HG03439 (cell line): ENCODE data around the gene CDK4.
A peak's percentile ranks its signal among the peaks of the same experiment; 100 is the strongest.

Experiments
- ATAC-seq: cut with Tn5 transposase; IDR thresholded peaks from one replicate; pipeline ENCODE4 v1.9.1; 2021; ENCODE audit warnings: mild to moderate bottlenecking, moderate library complexity; ENCODE audit not compliant: unreplicated experiment

Gene CDK4

DNA sequence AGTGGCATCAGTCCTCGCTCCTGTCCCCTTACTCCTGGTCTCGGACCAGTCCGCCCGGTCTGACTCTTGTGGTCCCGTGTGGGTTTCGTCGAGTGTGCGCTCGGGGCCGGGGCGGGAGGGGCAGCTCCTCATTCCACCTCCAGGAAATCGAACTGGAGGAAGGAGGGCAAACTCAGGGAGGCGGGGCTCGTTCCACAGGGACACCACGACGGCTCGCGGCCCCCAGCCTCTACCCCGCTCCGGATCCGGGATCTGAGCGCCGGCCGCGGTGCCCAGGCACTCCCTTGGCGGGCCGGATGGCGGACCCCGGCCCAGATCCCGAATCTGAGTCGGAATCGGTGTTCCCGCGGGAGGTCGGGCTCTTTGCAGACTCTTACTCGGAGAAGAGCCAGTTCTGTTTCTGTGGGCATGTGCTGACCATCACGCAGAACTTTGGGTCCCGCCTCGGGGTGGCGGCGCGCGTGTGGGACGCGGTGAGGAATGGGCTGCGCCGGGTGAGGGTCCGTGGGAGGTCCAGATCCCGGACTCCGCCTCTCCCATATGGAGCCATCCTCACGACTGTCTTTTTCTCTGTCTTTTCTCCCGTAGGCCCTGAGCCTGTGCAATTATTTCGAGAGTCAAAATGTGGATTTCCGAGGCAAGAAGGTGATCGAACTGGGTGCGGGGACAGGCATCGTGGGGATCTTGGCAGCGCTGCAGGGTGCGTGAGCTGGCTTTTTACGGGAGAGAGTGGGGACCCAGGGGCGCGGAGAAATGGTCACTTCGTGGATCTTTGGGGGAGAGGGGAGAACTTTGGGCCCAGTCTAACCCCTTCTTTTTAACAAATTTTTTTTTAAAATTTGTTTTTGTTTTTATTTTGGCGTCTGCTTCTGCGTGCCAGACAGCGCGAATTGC is 20.6 kb upstream of the CDK4 start, which contains the start of gene EEF1AKMT3:
Gene EEF1AKMT3, plus strand, starts transcription at position 186 of the 894 bp plus-strand sequence. Its CDS starts 111 bp downstream, at position 297.
- peak; percentile 27 for ATAC-seq

- peak; percentile 82 for ATAC-seq
These were observed 19.8 kb upstream of the CDK4 start, which contains the start of gene METTL1 for GRCh38 chr12:57771873-57772428. TSS of gene METTL1 (minus strand) at chr12:57772105. CDS start at chr12:57772083, 22 bp downstream.

- ATAC-seq = peak; percentile 70
These were observed 19.2 kb upstream of the CDK4 start for GRCh38 chr12:57771236-57771872.

DNA sequence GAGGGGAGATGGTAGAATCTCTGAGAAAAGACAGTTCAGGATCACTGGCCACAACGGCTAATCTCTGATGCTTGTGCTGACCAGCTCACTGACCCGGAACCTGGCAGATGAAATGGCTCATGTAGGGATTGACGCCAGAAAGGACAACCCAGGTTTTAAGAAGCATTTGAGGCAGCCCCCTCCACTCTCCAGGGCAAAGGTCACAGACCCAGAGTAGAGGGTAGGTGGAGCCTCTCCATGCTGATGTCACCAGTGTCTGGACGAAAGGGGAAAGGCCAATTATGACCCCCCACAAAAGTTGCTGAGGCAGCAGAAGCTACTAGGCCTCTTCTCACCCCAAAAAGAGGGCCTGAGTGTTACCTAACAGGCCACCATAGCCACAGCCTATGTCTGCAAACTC is 18.6 kb upstream of the CDK4 start:
- ATAC-seq = no peak

- ATAC-seq = no peak
These were observed 17.5 kb upstream of the CDK4 start for GRCh38 chr12:57769594-57769993.

DNA sequence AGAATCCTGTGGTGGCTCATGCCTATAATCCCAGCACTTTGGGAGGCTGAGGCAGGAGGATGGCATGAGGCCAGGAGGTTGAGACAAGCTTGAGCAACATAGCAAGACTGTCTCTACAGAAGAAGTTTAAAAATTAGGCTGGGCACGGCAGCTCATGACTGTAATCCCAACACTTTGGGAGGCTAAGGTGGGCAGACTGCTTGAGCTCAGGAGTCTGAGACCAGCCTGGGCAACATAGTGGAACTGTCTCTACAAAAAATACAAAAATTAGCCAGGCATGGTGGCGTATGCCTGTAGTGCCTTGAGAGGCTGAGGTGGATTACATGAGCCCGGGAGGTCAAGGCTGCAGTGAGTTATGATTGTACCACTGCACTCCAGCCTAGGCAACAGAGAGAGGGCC is 15.8 kb upstream of the CDK4 start:
- no peak for ATAC-seq

DNA sequence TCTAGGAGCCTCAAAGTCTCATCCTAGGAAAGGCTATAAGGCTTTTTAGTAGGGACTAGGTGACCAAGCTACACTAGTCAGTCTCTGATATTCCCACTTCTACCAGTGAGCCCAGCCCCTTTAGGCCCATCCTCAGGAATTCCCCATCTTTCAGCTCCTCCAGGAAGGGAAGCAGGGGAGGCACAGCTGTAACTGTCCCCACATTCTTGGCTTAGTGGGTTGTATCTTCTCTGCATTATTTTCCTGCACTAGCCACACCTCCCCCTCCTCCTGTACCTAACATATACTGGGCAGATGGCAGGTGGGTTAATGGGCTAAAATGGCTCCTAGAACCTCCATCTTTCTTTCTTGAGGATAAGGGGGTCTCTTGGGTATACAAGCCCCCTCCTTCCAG is 15.2 kb upstream of the CDK4 start:
- no peak for ATAC-seq

GRCh38 chr12:57766464-57767304 is 14.6 kb upstream of the CDK4 start, which contains the start of gene CYP27B1:
TSS of gene CYP27B1 (minus strand) at chr12:57767078. CDS start at chr12:57767041, 37 bp downstream.
- no peak for ATAC-seq

DNA sequence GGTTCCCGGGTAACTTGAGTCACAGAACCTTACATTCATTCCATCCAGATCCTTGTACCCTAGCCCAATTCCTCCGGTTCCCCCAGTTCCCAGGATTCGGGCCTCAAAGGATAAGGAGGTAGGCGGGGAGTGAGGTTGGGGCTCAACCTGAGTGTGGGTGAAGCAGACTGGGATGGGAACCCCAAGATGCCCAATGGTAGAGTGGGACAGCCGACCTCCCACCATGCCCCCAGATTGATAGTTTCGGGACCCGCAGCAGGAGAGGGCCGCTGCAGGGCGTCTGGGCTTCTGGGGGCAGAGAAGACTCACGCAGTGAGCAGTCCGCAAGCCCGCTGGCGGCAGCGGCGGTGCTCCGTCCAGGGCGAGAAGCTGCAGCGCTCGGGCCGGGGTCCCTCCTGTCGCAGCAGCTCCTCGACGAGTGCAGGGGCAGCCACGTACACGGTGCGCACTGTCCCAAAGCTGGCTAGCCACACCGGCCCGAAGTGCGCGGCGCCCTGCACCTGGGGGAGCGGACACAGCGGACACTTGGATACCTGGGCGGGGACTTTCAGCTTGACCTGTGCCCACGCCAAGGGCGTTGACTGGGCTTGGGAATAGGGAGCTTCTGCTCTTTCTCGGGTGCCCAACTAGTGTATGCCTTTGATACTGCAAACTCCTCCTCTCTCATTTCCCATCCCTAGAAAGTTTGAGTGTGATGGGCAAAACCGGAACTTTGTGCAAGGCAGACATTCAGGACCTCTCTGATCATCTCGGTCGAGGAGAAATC is 13.8 kb upstream of the CDK4 start:
- no peak for ATAC-seq

DNA sequence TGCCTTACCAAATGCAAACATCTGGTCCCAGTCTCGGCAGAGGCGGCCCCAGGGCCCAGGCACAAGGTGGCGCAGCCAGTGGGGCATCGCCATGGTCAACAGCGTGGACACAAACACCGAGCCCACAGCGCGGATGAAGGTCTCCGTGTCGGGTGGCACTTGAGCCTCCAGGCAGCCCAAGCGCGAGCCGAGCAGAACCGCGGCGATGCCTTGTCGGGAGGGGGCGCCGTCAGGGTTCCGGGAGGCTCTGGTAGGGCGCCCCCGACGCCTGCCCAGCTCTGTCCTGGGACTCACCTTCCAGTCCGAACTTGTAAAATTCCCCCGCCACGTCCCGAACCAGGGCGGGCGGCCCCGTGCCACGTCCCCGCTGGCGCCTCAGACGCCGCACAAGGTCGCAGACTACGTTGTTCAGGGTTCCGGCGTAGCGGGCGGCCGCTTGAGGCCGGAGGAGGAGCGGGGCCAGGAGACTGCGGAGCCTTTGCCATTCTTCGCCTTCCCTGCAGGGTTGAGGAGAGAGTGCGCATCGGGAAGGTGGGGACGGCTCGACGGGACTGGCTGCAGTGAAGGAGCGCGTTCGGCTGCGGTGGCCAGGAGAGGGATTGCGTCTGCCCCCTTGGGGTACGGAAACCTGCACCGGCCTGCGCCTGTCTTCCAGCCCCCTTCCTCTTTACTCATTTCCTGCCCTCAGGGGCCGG is 13.0 kb upstream of the CDK4 start:
- peak; percentile 63 for ATAC-seq

DNA sequence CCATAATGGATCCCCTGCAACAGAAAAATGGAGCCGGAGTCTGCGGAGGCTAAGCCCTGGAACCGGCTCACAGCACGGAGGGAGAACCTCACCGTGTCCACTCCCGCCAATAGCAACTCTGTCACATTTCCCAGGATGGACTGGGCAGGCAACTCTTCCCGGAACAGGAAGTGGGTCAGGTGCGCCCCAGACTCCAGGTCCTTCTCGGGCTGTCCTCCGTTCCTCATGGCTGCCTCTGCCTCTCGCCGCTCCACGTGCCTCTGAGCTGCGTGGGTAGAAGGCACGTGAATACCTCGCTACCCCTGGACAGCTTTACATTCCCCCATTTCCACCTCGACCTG is 12.5 kb upstream of the CDK4 start:
- ATAC-seq = peak; percentile 5

GRCh38 chr12:57763881-57764661 is 12.0 kb upstream of the CDK4 start:
- no peak for ATAC-seq

DNA sequence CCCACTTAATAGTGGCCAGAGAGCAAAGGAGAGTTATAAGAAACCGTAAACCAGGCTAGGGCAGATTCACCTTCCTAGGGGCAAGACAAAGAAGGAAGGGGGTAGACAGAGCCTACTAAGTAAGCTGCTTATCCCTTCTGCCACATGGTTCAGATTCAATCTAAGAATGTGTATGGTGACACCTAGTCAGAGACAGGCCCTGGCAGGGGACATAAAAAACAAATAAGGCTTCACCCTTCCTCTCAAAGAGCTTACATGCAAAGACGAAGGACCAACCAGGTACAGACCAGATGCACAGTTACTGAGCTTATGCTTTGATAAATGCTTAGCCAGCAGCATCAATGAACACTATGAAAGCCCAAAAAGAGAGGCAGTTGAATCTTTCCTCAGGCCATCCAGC is 10.4 kb upstream of the CDK4 start:
- ATAC-seq = no peak

DNA sequence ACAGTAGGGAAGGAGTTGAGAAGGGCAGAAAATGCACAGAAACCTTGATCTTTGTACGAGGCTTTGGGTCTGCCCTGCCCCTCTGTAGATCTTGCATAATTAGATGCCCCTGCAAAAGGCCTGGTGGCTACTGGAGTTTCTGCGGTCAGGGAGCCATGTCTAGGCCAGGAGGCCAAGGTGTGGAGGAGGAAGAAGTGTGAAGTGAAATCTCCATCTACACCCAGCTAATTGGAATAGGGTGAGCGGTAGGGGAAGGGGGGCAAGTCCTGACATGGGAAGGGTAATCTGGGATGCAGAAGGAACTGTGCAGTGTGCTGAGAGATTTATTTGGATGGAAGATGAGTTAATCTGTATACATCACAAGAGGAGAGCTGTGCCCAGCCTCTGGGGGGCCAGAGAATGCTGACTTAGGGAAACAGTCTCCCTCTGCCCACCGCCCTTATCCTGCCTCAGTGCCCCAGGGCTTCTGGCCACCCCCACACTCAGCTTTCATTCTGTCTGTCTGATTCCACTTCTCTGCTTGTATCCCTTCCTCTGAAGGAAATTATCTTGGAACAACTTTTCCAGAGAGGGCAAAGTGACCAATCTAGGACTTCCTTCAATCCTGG is 9.4 kb upstream of the CDK4 start:
- ATAC-seq = no peak

- no peak for ATAC-seq
These were observed 8.4 kb upstream of the CDK4 start for GRCh38 chr12:57760347-57760982.

DNA sequence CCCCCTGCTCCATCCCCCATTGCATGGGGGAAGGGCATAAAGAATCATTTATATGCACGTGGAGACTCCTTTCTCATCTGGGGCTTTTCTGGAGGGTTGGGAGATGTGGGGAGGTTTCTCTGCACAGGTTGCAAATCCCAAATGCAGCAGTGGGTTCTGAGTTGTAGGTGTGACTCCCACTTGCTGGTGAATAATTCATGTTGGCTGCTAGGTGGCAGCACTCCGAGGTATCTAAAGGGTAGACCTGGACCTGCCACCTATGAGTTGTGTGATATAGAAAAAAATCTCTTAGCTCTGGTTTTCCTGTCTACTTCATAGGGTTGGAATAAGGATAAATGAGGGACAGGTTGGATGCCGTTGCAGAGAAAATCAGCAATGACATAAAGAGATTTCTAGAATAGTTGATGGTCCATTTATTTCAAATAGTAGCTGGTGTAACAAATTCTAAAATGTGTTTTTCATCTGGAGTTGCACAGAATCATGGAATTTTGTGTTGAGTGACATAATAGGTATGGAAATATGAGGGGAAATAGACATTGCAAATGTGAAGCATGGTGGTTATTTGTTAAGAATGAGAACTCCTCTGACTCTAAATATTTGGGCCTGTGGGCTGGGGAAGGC is 7.4 kb upstream of the CDK4 start:
- ATAC-seq = no peak

DNA sequence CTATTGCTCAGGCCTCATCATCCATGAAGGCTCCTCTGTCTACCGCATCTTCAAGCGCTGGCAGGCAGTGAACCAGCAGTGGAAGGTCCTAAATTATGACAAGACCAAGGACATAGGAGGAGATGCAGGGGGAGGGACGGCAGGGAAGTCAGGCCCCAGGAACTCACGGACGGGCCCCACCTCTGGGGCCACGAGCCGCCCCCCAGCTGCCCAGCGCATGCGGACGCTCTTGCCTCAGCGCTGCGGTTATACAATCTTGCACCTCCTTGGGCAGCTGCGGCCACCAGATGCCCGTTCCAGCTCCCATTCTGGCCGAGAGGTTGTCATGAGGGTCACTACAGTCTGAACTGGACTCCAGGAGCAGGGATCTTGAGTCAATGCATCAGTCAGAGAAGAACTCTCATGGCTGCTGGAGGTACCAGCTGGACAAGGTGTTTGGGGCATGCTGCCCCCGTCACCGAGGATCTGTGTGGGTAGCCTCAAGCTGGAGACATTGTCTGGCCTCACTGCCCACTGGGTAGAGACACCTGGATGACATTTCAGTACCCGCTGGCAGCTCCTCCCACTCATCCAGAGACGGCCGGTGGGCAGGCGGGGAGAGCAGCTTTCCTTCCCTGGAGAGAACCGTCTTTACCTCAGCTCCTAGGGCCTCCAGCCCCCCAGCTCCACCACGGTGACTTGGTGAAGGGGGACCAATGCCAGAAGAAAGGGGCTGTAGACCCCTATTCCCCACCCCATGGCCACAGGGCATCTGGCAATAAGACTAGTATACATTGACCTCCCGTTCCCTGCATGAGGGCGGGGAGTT is 6.6 kb upstream of the CDK4 start:
- no peak for ATAC-seq
